Stimulated activated CD4-positive, alpha-beta T cell treated with anti-CD3 and anti-CD28 coated beads, Interleukin-1b, Interleukin-23, amount 100 ng/mL, for 24 hours (primary cell): ENCODE results near the gene DMAC1.

Experiments
- DNase-seq, 4 experiments: peaks; one replicate each; pipeline ENCODE4 v3.0.0-alpha.2; 2020; ENCODE audit warnings: low read depth in 4 of 4, low spot score in 1 of 4

Gene DMAC1

GRCh38 chr9:7783635-7784063 lies 15.9 kb downstream of the DMAC1 start:
- DNase-seq, result no peak

- no peak for DNase-seq
These were observed 17.0 kb downstream of the DMAC1 start for GRCh38 chr9:7782400-7783120.

GRCh38 chr9:7780261-7780988 lies 19.2 kb downstream of the DMAC1 start:
- DNase-seq, result no peak

GRCh38 chr9:7778851-7779600 lies 20.6 kb downstream of the DMAC1 start:
- DNase-seq, result no peak

- DNase-seq, result no peak
These were observed 21.8 kb downstream of the DMAC1 start for GRCh38 chr9:7777771-7778170.

GRCh38 chr9:7770111-7770510 lies 29.5 kb downstream of the DMAC1 start:
- DNase-seq, result no peak

- no peak for DNase-seq
These were observed 37.0 kb downstream of the DMAC1 start for GRCh38 chr9:7762600-7762999.

GRCh38 chr9:7760014-7760415 lies 39.6 kb downstream of the DMAC1 start:
- DNase-seq, result no peak

- DNase-seq, result peak in 1 of 4 experiments; percentile 1
These were observed 43.5 kb downstream of the DMAC1 start for GRCh38 chr9:7756088-7756487.

GRCh38 chr9:7752481-7752880 lies 47.1 kb downstream of the DMAC1 start:
- DNase-seq, result no peak
